Osteocyte (in vitro differentiated cells): ENCODE measurements around the gene USP20. TPM values are rescaled to one million over a fixed set of nuclear protein-coding genes. Genes with fewer than 3 reads are reported as not detected.

ENCODE experiments used
- DNase-seq: peaks from one replicate; pipeline ENCODE4 v3.0.0; 2021; ENCODE audit warnings: mixed read lengths; ENCODE audit not compliant: unreplicated experiment; ENCODE audit errors: extremely low spot score
- H3K27ac Mint-ChIP-seq: one replicate; pipeline ENCODE4 v1.8.0; 2021; ENCODE audit warnings: mild to moderate bottlenecking, mixed read lengths; ENCODE audit not compliant: unreplicated experiment
- H3K27me3 Mint-ChIP-seq: one replicate; pipeline ENCODE4 v1.8.0; 2021; ENCODE audit warnings: mixed read lengths; ENCODE audit not compliant: unreplicated experiment
- H3K36me3 Mint-ChIP-seq: one replicate; pipeline ENCODE4 v1.8.0; 2021; ENCODE audit warnings: mixed read lengths; ENCODE audit not compliant: unreplicated experiment
- H3K4me1 Mint-ChIP-seq: one replicate; pipeline ENCODE4 v1.8.0; 2021; ENCODE audit warnings: mixed read lengths; ENCODE audit not compliant: unreplicated experiment
- H3K4me3 Mint-ChIP-seq: one replicate; pipeline ENCODE4 v1.8.0; 2021; ENCODE audit warnings: mild to moderate bottlenecking, moderate library complexity, mixed read lengths; ENCODE audit not compliant: unreplicated experiment
- H3K9me3 Mint-ChIP-seq: one replicate; pipeline ENCODE4 v1.8.0; 2021; ENCODE audit warnings: mixed read lengths; ENCODE audit not compliant: unreplicated experiment
- total RNA-seq: library from RNA; stranded (reverse); gene quantifications from 2 replicates; pipeline ENCODE4 v1.2.1, GENCODE V29; 2021
- TF ChIP-seq, protein P1 (sequence below): fragments of 200-600 bp; sonication (generic); IDR thresholded peaks from 2 replicates; pipeline ENCODE4 v1.5.0; 2021; ENCODE audit warnings: antibody characterized with exemption, mild to moderate bottlenecking, moderate library complexity

USP20 gene
- total RNA-seq, 1 donor from 2014 or later, result 32.6 TPM

DNA sequence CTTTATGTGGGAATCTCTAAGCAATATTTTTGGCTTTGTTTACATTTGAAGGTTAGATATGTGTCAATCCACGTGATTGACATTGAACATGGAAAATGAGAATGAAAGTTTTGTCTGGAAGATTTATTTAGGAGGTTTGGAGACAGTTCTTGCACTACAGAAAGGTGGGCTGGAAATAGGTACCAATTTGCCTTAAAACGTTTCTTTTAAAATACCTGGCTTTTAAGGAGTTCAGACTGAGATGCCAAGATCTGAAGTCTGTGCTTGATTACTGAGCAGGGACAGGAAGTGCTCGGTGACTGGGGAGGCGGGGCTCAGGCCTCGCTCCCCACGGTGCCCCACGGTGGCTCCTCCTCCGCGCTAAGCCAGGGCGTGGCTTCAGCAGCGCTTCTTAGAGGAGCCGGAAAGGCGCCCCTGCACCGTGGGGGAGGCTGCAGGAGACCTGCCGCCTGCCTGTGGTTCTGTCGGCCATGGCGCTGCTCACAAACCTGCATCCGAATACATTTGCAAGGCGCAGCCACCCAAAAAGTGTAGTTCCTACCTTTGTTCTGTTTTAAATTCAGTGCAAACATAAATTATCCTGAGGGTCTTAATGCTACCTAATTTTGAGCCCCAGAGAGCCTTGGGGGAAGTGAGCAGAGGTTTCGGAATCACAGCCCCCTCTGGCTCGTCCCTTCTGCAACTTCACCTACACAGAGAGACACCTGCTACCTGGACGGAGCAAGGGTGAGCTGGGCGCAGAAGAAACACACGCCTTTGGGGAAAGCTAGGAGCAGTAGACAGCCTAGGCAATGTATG is 49.2 kb downstream of the USP20 start:
- TF ChIP-seq, protein P1, sequence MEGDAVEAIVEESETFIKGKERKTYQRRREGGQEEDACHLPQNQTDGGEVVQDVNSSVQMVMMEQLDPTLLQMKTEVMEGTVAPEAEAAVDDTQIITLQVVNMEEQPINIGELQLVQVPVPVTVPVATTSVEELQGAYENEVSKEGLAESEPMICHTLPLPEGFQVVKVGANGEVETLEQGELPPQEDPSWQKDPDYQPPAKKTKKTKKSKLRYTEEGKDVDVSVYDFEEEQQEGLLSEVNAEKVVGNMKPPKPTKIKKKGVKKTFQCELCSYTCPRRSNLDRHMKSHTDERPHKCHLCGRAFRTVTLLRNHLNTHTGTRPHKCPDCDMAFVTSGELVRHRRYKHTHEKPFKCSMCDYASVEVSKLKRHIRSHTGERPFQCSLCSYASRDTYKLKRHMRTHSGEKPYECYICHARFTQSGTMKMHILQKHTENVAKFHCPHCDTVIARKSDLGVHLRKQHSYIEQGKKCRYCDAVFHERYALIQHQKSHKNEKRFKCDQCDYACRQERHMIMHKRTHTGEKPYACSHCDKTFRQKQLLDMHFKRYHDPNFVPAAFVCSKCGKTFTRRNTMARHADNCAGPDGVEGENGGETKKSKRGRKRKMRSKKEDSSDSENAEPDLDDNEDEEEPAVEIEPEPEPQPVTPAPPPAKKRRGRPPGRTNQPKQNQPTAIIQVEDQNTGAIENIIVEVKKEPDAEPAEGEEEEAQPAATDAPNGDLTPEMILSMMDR, result no peak
- DNase-seq, result no peak
- Mint-ChIP-seq H3K9me3 (no peaks in the 10 kb centered on the region), H3K27ac (peak overlapping the region; percentile 79), H3K4me1 (peaks cover 36% of the 10 kb centered on the region), H3K27me3 (no peaks in the 10 kb centered on the region), H3K36me3 (peaks cover 17% of the 10 kb centered on the region), H3K4me3 (peak overlapping the region; percentile 45)

DNA sequence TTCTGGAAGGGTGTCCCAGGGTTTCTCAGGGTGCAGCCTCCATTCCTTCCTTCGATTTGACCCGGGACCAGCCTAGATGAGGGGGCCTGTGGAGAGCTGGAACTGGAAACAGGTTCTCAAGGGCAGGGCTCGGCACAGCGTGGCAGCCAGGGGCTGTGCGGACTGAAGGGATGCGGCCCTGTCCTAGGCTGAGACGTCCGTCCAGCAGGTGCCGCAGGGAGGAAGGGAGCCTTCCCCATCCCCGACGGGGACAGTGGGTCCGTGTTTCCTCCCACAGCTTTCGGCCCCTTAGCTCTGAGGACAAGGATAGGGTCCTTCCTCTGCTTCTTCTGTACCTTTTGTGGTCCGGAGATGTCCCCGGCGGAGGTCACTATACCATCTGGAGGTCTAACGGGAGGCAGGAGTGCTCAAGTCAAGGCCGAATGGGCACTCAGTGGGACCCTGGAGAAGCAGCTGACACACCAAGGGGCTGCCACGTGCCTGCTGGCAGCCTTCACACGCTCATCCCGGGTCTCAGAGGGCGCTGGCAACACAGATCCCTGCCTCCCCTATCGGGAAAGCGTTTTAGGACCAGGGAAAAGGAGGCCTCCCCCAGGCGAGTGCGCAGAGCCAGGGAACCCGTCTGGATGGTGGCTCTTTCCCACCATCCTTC is 49.9 kb downstream of the USP20 start:
- peak overlapping the region; percentile 65 for H3K4me3 Mint-ChIP-seq
- no peaks in the 10 kb centered on the region for H3K27me3 Mint-ChIP-seq
- TF ChIP-seq, protein P1, result no peak
- H3K27ac Mint-ChIP-seq, result peak overlapping the region; percentile 59
- H3K36me3 Mint-ChIP-seq, result peaks cover 20% of the 10 kb centered on the region
- no peaks in the 10 kb centered on the region for H3K9me3 Mint-ChIP-seq
- peaks cover 36% of the 10 kb centered on the region for H3K4me1 Mint-ChIP-seq
- DNase-seq, result no peak

DNA sequence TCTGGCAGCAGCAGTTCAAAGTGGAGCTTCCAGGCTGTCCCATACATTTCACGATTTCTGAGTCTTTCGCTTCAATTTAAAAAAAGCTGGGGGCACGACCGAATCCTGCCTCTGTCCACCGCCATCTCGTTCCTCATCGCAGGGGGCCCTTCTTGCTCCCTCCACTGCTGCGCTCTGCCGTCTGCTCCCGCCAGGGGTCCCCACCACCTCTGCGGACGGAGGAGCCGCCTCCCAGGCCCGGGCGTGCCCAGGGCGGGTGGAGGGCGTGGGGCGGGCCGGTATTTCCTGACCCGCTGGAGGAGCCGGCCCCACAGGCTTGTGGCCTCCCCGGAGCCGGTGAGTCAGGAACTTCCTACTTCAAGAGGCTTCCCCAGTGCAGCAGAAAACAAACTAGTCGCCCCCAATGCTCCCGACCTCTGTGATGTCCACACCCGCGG is 50.4 kb downstream of the USP20 start:
- TF ChIP-seq, protein P1, result peak; percentile 94
- H3K36me3 Mint-ChIP-seq, result peaks cover 15% of the 10 kb centered on the region
- no peaks in the 10 kb centered on the region for H3K9me3 Mint-ChIP-seq
- peaks cover 37% of the 10 kb centered on the region for H3K4me1 Mint-ChIP-seq
- H3K4me3 Mint-ChIP-seq, result peak overlapping the region; percentile 65
- peak; percentile 96 for DNase-seq
- no peaks in the 10 kb centered on the region for H3K27me3 Mint-ChIP-seq
- peak overlapping the region; percentile 59 for H3K27ac Mint-ChIP-seq

DNA sequence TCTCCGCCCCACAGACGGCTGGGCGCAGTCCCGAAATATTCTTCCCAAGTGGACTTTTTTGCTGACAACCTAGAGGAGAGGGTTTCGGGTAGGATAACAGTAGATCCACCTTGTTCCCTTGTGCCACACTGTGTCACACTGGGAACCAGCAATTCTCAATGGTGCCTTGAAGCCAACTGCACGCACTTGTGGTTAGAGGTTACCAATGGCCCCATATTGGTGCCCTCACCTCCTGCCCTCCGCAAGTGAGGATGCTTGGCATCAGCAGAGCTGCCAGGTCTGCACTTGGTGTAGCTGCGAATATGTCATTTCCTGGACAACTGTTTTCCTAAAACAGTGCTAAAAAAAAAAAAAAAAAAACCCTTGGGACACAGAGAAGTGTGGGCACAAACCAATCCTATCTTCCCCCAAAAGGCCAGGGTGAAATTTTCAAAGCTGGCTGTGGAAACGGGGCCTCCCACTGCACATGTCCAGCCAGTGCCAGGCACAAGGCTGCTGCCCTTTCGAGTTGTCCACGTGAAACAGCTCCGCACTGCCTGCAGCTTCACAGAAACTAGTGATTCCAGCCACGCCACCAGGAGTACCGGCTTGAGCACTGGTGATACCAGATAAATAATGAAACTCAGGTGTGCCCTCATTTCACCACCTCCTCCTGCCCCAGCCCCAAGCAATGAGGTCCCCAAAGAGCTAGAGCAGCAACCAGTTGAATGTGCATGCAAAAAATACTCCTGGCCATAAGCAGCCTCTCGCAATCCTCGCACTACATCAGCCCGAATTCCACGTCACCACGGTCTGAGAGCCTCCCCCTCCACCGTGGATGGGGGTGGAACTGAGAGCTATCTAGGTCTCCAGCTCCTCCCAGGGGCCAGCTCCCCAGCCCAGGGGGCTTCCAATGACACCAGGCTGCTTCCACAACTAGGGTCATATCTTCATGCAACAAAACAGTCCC is 51.2 kb downstream of the USP20 start:
- peak overlapping the region; percentile 59 for H3K27ac Mint-ChIP-seq
- H3K4me3 Mint-ChIP-seq, result no peak overlapping the region
- TF ChIP-seq, protein P1, result no peak
- H3K4me1 Mint-ChIP-seq, result peaks cover 41% of the 10 kb centered on the region
- no peaks in the 10 kb centered on the region for H3K9me3 Mint-ChIP-seq
- no peak for DNase-seq
- no peaks in the 10 kb centered on the region for H3K27me3 Mint-ChIP-seq
- peaks cover 12% of the 10 kb centered on the region for H3K36me3 Mint-ChIP-seq
